HG02938 (cell line): Measurements from ENCODE around the gene CALM3.

Experiments
- ATAC-seq: cut with Tn5 transposase; IDR thresholded peaks from one replicate; pipeline ENCODE4 v1.9.1; 2021; ENCODE audit warnings: mild to moderate bottlenecking, moderate library complexity; ENCODE audit not compliant: unreplicated experiment

CALM3 gene

DNA sequence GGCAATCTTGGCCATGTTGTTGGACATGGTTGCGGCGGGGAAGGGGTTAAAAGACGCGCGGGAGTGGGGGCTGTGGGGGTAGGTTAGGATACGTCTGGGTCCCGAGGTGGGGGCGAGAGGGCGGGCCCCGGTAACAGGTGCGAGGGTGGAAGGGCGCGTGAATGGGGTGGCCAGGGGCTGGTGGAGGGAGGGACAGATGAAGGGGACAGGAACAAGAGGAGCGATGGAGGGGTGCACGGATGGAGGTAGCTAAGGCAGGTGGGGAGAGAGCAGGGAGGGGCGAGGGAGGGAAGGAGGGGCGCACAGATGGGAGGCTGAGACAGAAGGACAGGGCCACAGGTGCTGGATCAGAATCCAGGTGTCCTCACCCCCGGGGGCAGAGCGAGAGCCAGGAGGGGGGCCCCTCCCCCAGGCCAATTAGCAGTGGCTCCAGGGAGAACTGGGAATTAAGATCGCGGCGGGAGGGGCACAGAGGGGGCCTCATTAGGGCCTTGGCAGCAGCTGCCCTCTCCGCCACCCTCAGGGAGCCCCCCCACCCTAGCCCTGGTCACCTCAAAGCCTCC lies 33.6 kb downstream of the CALM3 start:
- no peak for ATAC-seq

DNA sequence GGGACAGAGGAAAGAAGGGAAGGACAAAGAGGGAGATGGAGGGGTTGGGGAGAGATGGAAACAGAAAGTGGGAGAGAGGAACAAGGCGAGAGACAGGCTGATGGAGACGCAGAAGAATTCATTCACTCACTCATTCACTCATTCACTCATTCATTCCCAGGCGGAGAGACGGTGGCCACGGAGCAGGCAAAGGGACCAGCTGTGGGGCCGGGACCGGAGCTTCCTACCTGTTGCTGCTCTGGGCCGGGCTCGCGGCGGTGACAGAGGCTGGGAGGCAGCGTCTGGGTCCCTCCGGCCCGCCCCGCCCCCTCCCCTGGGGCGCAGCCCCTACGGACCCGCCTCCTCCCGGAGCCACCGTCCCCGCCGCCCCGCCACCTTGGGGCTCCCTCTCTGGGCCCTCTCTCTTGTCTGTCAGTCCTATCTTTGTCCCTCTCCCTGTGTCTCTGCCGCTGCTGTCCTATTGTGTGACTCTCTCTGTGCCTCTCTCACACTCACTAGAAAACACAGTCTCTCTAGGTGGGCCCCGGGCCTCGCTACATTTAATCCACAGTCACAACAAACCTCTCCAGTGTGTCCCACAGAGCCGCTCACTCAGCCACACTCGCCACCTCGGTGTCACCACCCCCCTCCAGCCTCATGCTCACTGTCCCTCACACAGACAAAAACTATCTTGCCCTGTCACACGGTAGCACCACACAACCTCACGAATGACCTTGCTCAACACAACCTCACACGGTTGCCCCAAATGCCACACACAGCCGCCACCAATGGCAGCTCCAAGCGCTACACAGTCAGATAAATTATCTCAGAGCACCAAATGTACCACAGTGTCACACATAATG lies 35.0 kb downstream of the CALM3 start, which contains the start of gene GNG8:
Gene GNG8 (minus strand): TSS at position 283 of the 842 bp plus-strand sequence. CDS start 1,520 bp downstream, outside the sequence.
- ATAC-seq: no peak

DNA sequence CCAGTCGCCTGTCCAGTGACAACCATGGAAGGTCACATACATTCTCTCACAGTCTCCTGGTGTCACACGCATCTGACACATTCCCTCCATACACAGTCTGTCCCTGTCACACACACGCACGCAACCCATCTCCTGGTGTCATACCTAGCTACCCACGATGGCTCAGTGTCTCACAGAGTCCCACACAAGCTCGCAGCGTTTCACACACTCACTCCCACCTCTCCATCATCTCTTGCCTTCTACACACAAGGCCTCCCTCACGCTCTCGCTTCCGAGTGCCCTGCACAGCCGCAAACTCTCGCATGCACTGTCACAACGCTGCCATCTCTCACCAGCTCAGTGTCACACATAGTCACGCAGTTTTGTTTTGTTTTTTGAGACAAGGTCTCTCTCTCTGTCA lies 36.1 kb downstream of the CALM3 start:
- no peak for ATAC-seq

GRCh38 chr19:46639358-46640182 lies 38.4 kb downstream of the CALM3 start:
- no peak for ATAC-seq

GRCh38 chr19:46640656-46641055 lies 39.5 kb downstream of the CALM3 start:
- ATAC-seq: no peak

- ATAC-seq: no peak
These were observed 43.6 kb downstream of the CALM3 start for GRCh38 chr19:46644720-46645119.

- ATAC-seq: no peak
These were observed 45.3 kb downstream of the CALM3 start for GRCh38 chr19:46646402-46646801.

GRCh38 chr19:46648060-46648960 lies 47.2 kb downstream of the CALM3 start:
- no peak for ATAC-seq

- no peak for ATAC-seq
These were observed 48.1 kb downstream of the CALM3 start for GRCh38 chr19:46648961-46649960.

DNA sequence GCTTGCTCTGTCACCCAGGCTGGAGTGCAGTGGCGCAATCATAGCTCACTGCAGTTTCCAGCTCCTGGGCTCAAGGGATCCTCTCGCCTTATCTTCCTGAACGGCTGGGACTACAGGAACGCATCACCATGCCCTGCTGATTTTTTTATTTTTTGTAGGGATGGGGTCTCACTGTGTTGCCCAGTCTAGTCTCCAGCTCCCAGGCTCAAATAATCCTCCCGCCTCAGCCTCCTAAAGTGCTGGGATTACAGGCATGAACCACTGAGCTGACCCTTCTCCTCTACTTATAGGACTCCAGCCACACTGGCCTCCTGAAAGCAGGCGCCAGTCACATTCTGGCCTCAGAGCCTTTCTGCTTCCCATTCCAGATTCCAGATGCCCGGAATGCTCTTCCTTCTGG lies 49.3 kb downstream of the CALM3 start:
- ATAC-seq: no peak

- no peak for ATAC-seq
These were observed 53.6 kb downstream of the CALM3 start for GRCh38 chr19:46654621-46655152.

DNA sequence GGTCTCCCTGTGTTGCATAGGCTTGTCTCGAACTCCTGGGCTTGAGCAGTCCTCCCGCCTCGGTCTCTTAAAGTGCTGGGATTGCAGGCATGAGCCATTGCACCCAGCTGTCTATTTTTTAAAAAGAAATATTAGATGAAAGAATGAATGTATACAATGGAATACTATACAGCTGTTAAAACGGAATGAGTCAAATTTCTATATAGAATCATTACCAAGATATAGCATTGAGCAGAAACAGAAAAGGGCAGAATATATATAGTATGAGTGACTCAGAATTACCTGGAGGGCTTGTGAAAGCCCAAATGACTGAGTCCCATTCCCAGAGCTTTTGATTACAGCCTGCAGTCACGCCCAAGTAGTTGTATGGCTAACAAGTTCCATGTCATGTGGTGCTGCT lies 55.4 kb downstream of the CALM3 start:
- ATAC-seq: no peak

- no peak for ATAC-seq
These were observed 58.2 kb downstream of the CALM3 start for GRCh38 chr19:46659151-46660007.

- ATAC-seq: no peak
These were observed 58.9 kb downstream of the CALM3 start for GRCh38 chr19:46660008-46660517.
